G401.6 (cell line): ENCODE measurements around the gene AAGAB.

Source experiments
- FAIRE-seq: peaks from 2 replicates; lab custom pipeline; 2012; peaks lifted over from hg19 to GRCh38; lab: Jason Lieb, UNC

Gene AAGAB

GRCh38 chr15:67208396-67208795, 46.1 kb downstream of the AAGAB start:
- no peak for FAIRE-seq

DNA sequence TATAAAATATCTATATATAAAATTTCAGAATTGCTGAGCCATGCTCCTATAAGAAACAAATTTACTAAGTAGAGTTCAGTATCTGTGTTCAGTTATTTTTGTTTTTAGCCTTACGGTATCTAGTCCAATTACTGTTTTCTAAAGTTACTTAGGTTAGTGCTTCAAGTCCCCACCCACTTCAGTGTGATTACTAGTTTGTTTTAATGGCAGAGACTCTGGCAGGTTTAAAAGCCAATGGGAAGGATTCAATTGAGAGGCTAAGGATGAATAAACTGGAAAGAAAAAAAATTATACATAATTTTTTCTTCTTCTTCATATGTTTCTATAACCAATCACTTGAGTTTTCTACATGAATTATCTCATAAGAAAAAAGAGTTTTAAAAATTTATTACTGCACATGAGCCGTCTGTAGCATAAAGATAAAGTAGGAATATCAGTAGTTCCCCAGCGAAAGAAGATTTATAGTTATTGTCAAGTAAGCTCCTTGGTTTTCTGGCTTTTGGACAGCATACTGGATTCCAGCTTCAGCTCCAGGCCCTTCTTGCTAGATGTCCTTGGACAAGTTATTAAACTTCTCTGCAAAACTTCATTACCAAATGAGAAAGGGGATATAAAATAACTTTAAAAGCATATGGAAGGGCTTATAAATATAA, 46.8 kb downstream of the AAGAB start:
- FAIRE-seq, result no peak

- FAIRE-seq, result no peak
These were observed 51.5 kb downstream of the AAGAB start for GRCh38 chr15:67202991-67203390.

- no peak for FAIRE-seq
These were observed 52.4 kb downstream of the AAGAB start for GRCh38 chr15:67202091-67202490.

DNA sequence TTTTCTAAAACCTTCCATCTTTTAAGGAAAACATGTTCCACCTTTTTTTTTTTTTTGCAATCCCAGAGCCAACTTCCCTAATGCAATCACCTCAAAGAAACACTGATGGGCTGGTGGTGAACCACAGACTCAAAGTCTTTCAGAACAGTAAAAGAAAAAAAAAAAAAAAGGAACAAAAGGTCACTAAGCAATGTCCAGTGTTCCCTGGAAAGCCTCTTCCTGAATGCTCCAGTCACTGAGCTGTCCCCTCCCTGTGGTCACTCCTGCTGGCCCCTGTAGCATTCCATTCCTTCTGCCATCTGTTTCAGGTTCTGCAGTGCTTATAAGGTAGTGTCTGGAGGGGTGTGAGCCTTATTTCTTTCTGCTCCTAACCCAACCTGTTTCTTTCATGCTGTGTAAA, 53.3 kb downstream of the AAGAB start:
- FAIRE-seq, result no peak

GRCh38 chr15:67199881-67200763, 54.3 kb downstream of the AAGAB start:
- no peak for FAIRE-seq

DNA sequence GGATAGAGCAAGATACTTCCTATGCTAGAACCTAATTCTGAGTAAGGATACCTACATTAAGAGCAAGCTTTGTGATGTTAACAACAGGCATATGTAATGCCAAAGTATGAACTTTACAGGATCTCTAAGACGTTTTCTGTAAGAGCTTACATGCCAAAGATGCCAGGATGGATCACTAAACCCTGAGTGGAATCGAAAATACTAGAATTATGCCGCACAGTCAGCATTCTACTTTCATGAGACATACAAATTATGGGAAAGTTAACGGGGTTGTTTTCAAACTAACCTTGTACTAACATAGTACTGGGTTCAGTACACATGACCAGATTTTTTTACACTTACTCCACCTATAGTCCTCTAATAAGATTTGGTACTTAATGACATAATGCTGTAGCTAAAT, 55.1 kb downstream of the AAGAB start:
- FAIRE-seq, result no peak

DNA sequence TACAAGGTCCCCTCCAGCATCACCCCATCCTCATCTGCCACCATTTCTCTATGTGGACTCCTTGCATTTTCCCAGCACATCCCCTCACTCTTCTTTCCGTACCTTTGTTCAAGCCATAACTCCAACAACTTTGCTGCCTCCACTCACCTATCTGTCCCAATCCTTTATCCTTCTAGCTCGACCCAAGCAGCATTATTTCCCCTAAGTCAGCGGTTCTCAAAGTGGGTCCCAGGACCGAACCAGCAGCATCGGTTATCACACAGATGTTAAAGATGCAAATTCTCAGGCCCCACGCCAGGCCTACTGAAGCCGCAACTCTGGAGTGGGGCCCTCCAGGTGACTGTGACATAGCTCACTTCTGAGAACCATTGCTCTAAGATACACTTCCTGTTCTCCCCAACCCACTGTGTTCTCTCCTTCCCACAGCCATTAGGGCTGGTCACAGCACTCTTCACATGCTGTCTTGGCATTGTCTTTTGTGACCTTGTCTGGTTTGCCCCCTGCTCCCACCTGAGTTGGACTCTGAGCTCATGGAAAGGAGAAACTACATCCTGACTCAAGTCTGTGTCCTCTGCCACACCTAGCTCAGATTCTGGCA, 56.2 kb downstream of the AAGAB start:
- no peak for FAIRE-seq

DNA sequence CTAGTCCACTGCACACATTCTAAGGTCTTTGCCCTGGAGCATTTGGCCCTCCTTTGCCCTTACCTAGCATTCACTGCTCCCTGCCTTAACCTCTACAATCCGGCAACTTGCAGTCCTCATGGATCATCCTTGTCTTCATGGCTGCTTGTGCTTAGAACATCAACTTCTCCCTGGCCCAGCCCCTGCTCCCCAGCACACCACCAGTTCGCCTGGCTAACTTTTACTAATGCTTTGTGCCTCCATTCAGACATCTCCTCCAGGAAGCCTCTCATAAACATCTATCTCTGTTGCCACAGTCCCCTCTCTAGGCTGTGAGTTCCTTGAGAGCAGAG, 57.1 kb downstream of the AAGAB start:
- FAIRE-seq, result no peak

GRCh38 chr15:67196672-67197363, 57.6 kb downstream of the AAGAB start:
- no peak for FAIRE-seq

- no peak for FAIRE-seq
These were observed 58.2 kb downstream of the AAGAB start for GRCh38 chr15:67196222-67196621.

DNA sequence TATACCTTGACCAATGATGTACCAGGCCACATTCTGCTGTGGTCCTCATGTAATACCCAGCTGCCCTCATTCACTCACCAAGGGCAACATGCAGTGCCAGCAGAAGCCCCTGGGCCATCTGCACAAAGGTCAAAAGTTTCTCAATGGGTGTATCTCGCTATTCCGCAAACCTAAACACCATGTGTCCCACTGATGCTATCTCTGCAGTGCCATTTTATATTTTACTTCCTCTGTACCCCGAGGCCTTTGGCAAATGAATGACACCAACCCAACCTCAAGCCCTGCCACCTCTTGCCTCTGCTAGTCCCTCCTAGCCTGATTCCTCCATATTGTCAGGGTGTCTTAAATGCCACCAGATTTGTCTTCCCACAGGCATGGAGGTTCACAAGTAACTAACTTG, 59.2 kb downstream of the AAGAB start:
- no peak for FAIRE-seq

DNA sequence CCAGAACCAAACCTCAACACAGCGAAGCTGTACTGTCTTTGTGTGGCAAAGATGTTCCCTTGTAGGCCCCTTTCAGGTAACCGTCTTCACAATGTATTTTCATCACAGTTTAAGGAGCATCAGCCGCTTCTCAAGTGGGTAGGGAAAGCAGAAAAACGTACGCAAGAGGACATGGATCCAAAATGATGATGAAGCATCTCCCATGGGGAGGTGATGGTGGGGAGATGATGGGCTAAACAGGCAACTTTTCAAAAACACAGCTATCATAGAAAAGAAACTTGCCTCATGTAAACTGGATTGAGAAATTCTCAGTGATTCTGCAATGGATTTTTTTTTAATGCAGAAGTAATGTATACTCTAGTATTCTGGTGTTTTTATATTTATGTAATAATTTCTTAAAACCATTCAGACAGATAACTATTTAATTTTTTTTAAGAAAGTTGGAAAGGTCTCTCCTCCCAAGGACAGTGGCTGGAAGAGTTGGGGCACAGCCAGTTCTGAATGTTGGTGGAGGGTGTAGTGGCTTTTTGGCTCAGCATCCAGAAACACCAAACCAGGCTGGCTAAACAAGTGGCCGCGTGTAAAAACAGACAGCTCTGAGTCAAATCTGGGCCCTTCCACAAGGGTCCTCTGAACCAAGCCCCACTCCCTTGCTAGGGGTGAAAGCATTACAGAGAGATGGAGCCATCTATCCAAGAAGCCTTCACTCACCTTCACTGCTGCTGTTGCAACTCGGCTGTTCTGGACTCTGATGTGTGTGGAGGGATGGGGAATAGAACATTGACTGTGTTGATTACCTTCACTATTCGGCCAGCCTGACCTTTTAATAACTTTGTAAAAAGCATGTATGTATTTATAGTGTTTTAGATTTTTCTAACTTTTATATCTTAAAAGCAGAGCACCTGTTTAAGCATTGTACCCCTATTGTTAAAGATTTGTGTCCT, 60.0 kb downstream of the AAGAB start:
- no peak for FAIRE-seq

GRCh38 chr15:67193223-67193990, 61.1 kb downstream of the AAGAB start:
- FAIRE-seq, result no peak

DNA sequence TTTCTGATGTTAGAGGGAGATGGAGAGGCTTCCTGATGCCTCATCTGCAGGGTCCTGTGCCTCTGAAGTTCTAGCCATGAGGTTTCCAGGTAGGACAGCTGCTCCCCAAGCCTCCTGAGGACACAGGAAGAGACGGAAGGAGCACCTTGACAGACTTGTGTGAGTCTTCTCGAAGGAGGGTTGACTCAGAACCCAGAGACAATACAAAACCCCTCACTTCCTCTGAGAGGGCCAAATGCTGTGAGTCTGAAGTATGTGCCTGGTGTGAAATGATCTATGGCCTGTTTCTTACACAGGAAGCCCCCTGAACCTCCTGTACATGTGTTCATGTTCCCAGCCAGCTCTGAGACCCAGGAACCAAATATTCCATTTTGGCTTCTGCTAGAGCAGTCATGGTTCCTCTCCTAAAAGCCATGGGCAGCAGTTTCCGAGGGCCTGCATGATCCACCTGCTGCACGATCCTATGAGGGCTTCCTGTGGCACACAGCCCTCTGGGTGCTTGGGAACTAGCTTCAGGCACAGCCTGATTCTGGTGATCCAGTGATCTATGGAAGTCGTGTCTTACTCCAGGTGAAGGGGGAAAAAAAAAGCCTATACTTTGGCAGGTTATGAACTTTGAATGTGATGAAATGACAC, 62.2 kb downstream of the AAGAB start:
- FAIRE-seq, result no peak

DNA sequence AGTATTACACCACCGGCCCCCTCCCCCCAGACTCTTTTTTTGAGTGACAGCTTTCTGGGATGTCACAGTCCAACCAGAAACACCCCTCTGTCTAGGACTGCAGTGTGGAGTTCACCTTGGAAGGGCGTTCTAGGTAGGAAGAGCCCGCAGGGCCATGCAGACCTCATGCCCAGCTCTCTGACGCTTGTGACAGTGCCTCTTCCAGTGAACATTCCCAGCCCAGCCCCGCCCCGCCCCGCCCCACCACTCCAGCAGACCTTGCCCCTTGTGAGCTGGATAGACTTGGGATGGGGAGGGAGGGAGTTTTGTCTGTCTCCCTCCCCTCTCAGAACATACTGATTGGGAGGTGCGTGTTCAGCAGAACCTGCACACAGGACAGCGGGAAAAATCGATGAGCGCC, 63.6 kb downstream of the AAGAB start:
- no peak for FAIRE-seq

- FAIRE-seq, result no peak
These were observed 64.1 kb downstream of the AAGAB start for GRCh38 chr15:67190326-67190725.

DNA sequence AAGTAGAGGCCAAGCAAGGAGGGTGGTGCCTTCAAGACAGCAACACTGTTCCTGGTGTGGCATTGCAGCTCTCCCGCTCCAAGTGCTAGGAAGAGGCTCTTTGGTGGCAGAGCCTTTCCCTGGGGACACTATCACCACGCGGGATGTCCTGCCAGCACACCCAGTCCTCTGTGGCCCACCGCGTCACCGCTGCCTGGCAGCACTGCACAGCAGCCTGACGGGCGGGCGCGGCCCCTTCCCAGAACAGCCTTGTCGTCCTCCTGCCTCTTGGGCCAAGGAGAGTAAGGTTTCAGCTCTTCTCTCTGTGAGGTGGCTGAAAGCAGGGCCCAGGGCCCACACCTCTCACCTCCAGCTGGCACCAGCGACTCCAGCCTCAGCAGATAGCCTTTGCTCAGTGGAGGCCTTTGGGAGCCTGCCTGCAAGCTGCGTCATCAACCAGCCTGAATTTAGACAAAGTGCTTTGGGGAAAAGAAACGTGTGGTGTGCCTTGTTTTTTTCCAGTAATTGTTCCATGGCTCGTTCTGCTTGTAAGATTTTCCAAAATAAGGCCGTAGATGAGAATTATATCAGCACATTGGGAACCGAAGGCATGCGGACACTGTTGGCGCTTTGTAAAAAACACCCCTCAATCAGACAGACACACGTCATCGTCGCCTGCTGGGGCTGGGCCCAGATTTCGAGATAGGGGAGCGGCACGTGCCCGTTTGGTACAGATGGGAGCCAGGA, 65.0 kb downstream of the AAGAB start:
- no peak for FAIRE-seq

DNA sequence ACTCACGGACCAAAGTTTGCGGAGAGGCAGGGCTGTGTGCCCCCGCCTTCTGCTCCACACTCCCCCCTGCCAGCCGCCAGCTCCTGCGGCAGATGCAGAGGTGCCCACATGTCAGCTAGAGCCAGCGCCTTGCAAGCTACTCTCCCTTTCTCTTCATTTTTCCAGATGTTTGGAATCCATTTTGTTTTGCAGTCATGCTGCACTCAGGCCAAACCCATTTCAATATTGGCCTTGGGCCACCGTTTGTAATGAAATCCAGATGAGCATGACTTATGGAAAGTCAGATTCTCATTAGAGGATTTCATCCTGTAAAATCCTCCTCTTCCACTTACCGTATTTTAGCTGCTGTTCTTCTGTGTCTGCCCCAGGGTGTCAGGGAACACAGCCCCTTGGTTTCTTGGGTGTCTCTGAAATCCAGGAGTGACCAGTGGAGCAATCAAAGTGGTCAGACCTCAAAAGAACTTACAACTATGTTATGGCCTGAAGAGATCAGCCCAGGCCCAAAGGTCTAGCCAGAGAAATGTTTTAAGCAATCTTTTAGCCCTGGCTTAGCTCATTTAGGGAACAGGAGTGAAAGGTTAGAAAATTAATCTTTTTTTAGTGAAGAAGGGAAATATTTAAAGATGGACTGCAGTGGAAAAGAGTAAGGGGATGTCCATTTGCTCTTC, 65.8 kb downstream of the AAGAB start:
- FAIRE-seq, result no peak
